ENCODE measurements around the gene URB1. TPM values are rescaled to one million over a fixed set of nuclear protein-coding genes. Genes with fewer than 3 reads are reported as not detected.
"Not testable (repeated sequence)": the region's sequence is repeated elsewhere in the genome, so short reads cannot be mapped to it uniquely, and the experiment has no call there.

Gene URB1
- polyA plus RNA-seq, 1 donor (not counting 4 experiments of a cell fraction or from before 2014, with no cell fraction given) = 9.0 TPM

DNA sequence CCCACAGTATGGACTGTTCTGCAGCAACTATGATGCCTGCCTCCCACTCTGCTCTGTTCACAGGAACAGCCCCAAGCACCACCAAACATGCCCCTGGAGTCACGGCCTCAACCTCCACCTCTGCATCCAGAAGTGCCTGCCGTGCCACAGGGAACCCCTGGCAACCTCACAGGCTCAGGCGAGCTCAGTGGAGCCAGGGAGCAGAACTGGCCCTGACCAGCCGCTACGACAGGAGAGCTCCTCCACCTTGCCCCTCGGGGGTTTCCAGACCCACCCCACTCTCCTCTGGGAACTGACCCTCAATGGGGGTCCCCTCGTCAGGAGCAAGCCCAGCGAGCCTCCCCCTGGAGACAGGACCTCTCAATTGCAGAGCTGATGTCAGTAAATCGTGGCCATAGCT, 81.2 kb downstream of the URB1 start:
- no peak for TF ChIP-seq EZH2 (IDR thresholded peaks at IDR 0.05; ENCODE audit: low read length)
- TF ChIP-seq, protein P1, sequence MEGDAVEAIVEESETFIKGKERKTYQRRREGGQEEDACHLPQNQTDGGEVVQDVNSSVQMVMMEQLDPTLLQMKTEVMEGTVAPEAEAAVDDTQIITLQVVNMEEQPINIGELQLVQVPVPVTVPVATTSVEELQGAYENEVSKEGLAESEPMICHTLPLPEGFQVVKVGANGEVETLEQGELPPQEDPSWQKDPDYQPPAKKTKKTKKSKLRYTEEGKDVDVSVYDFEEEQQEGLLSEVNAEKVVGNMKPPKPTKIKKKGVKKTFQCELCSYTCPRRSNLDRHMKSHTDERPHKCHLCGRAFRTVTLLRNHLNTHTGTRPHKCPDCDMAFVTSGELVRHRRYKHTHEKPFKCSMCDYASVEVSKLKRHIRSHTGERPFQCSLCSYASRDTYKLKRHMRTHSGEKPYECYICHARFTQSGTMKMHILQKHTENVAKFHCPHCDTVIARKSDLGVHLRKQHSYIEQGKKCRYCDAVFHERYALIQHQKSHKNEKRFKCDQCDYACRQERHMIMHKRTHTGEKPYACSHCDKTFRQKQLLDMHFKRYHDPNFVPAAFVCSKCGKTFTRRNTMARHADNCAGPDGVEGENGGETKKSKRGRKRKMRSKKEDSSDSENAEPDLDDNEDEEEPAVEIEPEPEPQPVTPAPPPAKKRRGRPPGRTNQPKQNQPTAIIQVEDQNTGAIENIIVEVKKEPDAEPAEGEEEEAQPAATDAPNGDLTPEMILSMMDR (optimal IDR thresholded peaks at IDR 0.05 in 1 of 3, IDR thresholded peaks at IDR 0.05 in 1 of 3, conservative IDR thresholded peaks at IDR 0.05 in 1 of 3; ENCODE audit: extremely low read depth in 1 of 3, insufficient read depth in 2 of 3, low read length in 3 of 3) = no peak
- Histone ChIP-seq H3K79me2 (ENCODE audit: control insufficient read depth, insufficient read depth, low read length) (no peaks in the 10 kb centered on the region), H3K4me1 (ENCODE audit: control insufficient read depth, extremely low read depth, insufficient read depth, low read length) (no peaks in the 10 kb centered on the region), H3K9me1 (ENCODE audit: control insufficient read depth, extremely low read depth, insufficient read depth, low read length) (no peaks in the 10 kb centered on the region), H3K36me3 (ENCODE audit: control insufficient read depth in 2 of 2, extremely low read depth in 1 of 2, insufficient read depth in 2 of 2, low read length in 2 of 2) (peaks cover 29 to 41% of the 10 kb centered on the region in 2 experiments), H4K20me1 (ENCODE audit: control insufficient read depth, extremely low read depth, insufficient read depth, low read length) (no peaks in the 10 kb centered on the region), H3K9ac (ENCODE audit: control insufficient read depth, extremely low read depth, insufficient read depth, low read length) (no peak overlapping the region), H3K4me2 (ENCODE audit: control insufficient read depth, extremely low read depth, insufficient read depth, low read depth, low read length) (no peak overlapping the region), H2AFZ (ENCODE audit: control insufficient read depth, low read length) (no peak overlapping the region), H3K9me3 (ENCODE audit: control insufficient read depth, low read depth, low read length) (no peaks in the 10 kb centered on the region), H3K4me3 (ENCODE audit: control insufficient read depth in 2 of 3, extremely low read depth in 1 of 3, insufficient read depth in 2 of 3, low read depth in 1 of 3, low read length in 3 of 3) (no peak overlapping the region), H3K27me3 (ENCODE audit: control insufficient read depth, extremely low read depth, insufficient read depth, low read length) (no peaks in the 10 kb centered on the region), H3K27ac (ENCODE audit: control insufficient read depth, insufficient read depth, low read length) (no peak overlapping the region)
- dilution Hi-C loops (cut with MboI; ENCODE audit: extremely low pct_ligation_motif_present, low sequenced_read_pairs) = no loop called here
- FAIRE-seq = no peak
- no peak for DNase-seq (ENCODE audit: low read depth, low spot score)

DNA sequence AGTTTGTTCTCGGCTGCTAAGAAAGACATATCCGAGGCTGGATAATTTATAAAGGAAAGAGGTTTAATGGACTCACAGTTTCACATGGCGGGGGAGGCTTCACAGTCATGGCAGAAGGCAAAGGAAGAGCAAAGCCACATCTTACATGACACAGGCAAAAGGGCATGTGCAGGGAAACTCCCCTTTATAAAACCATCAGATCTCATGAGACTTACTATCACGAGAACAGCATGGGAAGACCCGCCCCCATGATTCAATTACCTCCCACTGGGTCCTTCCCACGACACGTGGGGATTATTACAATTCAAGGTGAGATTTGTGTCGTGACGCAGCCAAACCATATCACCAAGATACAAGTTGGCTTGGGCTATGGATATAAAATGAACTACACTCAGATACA, 81.8 kb downstream of the URB1 start:
- H3K4me3 ChIP-seq (ENCODE audit: control insufficient read depth in 2 of 3, extremely low read depth in 1 of 3, insufficient read depth in 2 of 3, low read depth in 1 of 3, low read length in 3 of 3); H3K9me3 ChIP-seq (ENCODE audit: control insufficient read depth, low read depth, low read length); H3K4me1 ChIP-seq (ENCODE audit: control insufficient read depth, extremely low read depth, insufficient read depth, low read length); H4K20me1 ChIP-seq (ENCODE audit: control insufficient read depth, extremely low read depth, insufficient read depth, low read length); H3K9me1 ChIP-seq (ENCODE audit: control insufficient read depth, extremely low read depth, insufficient read depth, low read length); H3K9ac ChIP-seq (ENCODE audit: control insufficient read depth, extremely low read depth, insufficient read depth, low read length); H3K79me2 ChIP-seq (ENCODE audit: control insufficient read depth, insufficient read depth, low read length); H2AFZ ChIP-seq (ENCODE audit: control insufficient read depth, low read length); H3K27me3 ChIP-seq (ENCODE audit: control insufficient read depth, extremely low read depth, insufficient read depth, low read length); H3K27ac ChIP-seq (ENCODE audit: control insufficient read depth, insufficient read depth, low read length); H3K4me2 ChIP-seq (ENCODE audit: control insufficient read depth, extremely low read depth, insufficient read depth, low read depth, low read length); dilution Hi-C loops (cut with MboI; ENCODE audit: extremely low pct_ligation_motif_present, low sequenced_read_pairs); FAIRE-seq; DNase-seq (ENCODE audit: low read depth, low spot score): not testable (repeated sequence)
- H3K36me3 ChIP-seq (ENCODE audit: control insufficient read depth in 2 of 2, extremely low read depth in 1 of 2, insufficient read depth in 2 of 2, low read length in 2 of 2) = peaks cover 26 to 38% of the 10 kb centered on the region in 2 experiments

DNA sequence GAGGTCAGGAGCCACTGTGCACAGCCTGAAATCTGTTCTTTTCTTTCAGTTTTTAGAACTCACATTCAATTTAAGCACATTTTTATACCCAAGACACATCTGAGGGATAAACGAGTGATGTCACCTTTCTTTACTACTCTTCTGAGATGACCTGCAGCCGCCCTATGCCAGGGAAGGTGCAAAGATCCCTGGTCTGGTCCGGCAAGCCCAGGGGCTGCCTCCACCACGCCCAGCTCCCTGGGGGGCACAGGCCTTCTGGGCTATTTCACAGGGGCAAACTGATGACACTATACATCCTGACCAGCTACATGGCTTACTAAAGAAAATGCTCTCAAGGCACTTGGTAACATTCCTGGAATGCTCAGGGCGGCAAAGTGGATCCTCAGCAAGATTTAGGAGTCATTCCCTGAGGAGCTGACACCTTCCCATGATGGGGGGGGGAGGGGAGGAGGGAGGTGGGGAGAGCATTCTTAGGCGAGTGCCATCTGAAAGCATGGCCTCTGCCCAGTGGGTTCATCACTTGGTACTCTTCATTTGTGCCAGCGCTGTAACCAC, 82.8 kb downstream of the URB1 start:
- dilution Hi-C loops (cut with MboI; ENCODE audit: extremely low pct_ligation_motif_present, low sequenced_read_pairs) = no loop called here
- Histone ChIP-seq H3K9me3 (ENCODE audit: control insufficient read depth, low read depth, low read length) (no peaks in the 10 kb centered on the region), H3K4me3 (ENCODE audit: control insufficient read depth in 2 of 3, extremely low read depth in 1 of 3, insufficient read depth in 2 of 3, low read depth in 1 of 3, low read length in 3 of 3) (no peak overlapping the region), H3K36me3 (ENCODE audit: control insufficient read depth in 2 of 2, extremely low read depth in 1 of 2, insufficient read depth in 2 of 2, low read length in 2 of 2) (peaks cover 24 to 37% of the 10 kb centered on the region in 2 experiments), H3K4me2 (ENCODE audit: control insufficient read depth, extremely low read depth, insufficient read depth, low read depth, low read length) (no peak overlapping the region), H3K27ac (ENCODE audit: control insufficient read depth, insufficient read depth, low read length) (no peak overlapping the region), H3K9me1 (ENCODE audit: control insufficient read depth, extremely low read depth, insufficient read depth, low read length) (no peaks in the 10 kb centered on the region), H2AFZ (ENCODE audit: control insufficient read depth, low read length) (no peak overlapping the region), H4K20me1 (ENCODE audit: control insufficient read depth, extremely low read depth, insufficient read depth, low read length) (no peaks in the 10 kb centered on the region), H3K27me3 (ENCODE audit: control insufficient read depth, extremely low read depth, insufficient read depth, low read length) (no peaks in the 10 kb centered on the region), H3K4me1 (ENCODE audit: control insufficient read depth, extremely low read depth, insufficient read depth, low read length) (no peaks in the 10 kb centered on the region), H3K79me2 (ENCODE audit: control insufficient read depth, insufficient read depth, low read length) (no peaks in the 10 kb centered on the region), H3K9ac (ENCODE audit: control insufficient read depth, extremely low read depth, insufficient read depth, low read length) (no peak overlapping the region)
- TF ChIP-seq, protein P1 (optimal IDR thresholded peaks at IDR 0.05 in 1 of 3, IDR thresholded peaks at IDR 0.05 in 1 of 3, conservative IDR thresholded peaks at IDR 0.05 in 1 of 3; ENCODE audit: extremely low read depth in 1 of 3, insufficient read depth in 2 of 3, low read length in 3 of 3) = no peak
- no peak for TF ChIP-seq EZH2 (IDR thresholded peaks at IDR 0.05; ENCODE audit: low read length)
- FAIRE-seq (no peak), DNase-seq (ENCODE audit: low read depth, low spot score) (no peak)

Data from keratinocyte (primary cell).